GM19351 (cell line): Measurements from ENCODE around the gene ZNF407.
A peak's percentile ranks its signal among the peaks of the same experiment; 100 is the strongest.

Source experiments
- ATAC-seq: cut with Tn5 transposase; IDR thresholded peaks from one replicate; pipeline ENCODE4 v1.9.1; 2021; ENCODE audit warnings: mild to moderate bottlenecking, moderate library complexity; ENCODE audit not compliant: unreplicated experiment

Gene ZNF407

DNA sequence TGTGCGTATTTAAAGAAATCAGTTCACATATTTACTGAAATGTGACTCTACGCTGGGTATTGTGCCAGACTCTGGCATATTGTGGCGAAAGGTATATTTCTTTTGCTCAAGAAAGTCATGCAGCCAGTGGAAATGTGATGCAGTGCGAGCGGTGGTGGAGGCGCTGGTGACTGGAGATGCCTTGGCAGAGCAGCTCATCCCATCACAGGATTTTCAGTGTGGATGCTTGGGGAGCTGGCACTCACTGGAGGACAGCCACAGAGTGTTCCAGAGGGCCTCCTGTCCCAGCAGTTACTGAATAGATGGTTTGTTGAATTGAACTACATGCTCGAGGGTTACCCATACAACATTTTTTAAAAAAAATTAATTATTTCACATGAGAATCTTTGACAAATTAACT lies 117.6 kb downstream of the ZNF407 start:
- no peak for ATAC-seq

DNA sequence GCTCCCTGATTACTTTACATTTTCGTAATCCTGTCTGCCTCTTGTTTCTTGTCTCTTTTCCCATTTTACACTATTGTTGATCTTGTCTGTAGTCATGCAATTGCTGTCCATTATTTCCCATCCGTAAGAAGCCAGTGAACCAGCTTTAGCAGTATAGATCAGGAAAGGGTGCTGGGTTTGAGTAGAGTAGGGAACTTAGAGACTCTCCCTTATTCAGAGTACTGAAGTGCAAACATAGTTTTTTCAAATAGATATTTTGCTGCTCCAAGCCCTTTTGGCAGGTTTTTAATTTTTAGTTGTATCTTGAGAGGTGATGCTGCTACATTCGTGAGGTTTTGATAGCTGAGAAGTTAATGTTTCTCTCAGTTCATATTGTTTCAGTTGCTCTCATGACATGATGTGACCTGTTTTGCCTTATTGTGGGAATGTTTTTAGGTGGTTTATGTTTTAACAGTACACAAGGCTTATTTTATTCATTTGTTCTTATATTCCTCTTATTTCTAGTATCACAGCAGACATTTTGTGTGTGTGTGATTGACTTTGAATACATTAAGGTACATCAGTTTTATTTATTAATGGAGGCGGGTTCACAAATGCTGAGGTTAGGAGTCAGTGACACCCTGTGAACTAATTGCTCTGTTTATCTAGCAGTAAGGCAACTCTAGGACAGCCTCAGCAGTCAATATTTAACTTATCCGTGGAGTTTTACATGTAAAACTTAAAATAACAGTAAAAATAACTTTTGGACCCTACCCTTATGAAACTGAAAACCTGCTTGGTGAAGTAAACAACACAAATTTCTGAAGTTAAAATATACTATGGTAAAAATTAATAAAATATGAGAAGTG lies 118.4 kb downstream of the ZNF407 start:
- no peak for ATAC-seq

DNA sequence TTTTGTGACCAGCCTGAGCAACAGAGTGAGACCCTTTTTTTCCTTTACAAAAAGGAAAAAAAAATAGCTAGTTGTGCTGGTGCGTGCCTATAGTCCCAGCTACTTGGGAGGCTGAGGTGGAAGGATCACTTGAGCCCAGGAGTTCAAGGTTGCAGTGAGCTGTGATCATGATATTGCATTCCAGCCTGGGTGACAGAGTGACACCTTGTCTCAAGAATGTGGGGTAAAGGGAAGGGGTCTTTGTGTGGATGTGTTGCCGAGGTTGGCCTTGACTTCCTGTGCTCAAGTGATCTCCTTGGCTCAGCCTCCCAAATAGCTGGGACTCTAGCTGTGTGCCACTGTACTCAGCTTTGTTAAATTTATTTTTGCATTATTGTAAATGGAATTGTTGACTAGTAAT lies 120.6 kb downstream of the ZNF407 start:
- no peak for ATAC-seq

DNA sequence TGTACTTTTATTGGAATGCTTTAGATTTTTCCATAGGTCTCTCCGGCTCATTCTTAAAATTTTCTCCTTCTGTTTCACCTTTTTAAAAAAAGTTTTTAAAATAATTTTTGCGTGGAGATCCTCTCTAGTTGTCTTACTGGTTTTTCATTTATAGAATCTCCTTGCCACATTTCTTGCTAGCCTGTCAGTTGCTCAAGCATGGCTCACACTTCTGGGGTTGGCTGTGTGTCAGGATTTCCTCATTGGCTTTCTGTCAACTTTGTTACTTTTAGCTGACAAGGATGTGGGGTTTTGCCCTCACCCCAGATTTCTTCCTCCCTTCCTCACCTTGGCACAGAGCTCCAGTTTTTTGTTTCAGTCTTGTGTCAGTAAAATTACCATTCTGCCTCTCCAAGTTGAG lies 124.6 kb downstream of the ZNF407 start:
- no peak for ATAC-seq

DNA sequence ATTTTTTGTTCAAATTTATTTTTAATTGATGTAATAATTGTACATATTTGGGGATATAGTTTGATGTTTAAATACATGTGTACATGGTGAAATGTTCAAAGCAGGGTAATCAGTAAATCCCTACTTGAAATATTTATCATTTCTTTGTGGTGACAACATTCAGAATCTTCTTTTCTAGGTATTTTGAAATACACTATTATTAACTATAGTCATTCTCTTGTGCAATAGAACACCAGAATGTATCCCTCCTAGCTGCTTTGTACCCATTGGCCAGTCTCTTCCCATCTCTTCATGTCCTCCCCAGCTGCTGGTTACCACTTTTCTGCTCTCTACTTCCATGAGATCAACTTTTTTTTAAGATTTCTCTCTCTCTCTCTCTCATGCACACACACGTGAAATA lies 126.5 kb downstream of the ZNF407 start:
- no peak for ATAC-seq

DNA sequence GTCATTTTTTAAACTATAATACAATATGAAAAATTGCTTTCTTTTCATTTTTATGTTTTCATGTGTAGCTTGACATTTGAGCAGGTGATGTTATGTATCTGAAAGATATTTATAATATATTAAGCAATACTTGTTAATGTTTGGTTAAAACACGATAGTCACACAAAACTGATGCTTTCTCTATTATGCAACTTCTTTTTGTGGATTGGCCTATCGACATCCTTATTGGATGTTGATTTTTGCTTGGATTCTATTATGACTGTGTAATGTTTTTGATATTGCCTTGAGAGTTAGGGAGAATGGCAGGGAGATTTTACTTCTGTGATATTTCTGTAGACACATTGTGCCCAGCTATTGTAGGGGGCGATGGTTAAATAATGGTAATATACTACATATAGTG lies 128.0 kb downstream of the ZNF407 start:
- no peak for ATAC-seq

DNA sequence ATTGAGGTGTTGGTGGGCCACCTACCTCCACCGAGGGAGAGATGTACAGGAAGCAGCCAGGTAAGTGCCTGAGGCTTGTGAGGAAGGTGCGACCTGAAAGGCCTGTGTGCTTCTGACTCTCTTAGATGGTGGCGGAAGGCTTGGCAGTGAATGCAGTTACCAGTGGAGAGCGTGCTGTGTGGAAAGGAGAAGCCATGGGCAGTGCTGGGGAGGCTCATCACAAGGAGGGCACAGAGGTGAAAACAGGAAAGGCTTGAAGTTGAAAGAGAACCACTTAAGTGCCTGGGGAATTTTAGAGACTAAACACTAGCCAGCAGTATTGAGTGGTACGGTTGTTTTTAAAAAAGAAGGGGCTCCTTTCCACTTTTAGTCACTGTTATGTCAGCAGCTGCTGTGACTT lies 130.9 kb downstream of the ZNF407 start:
- no peak for ATAC-seq

DNA sequence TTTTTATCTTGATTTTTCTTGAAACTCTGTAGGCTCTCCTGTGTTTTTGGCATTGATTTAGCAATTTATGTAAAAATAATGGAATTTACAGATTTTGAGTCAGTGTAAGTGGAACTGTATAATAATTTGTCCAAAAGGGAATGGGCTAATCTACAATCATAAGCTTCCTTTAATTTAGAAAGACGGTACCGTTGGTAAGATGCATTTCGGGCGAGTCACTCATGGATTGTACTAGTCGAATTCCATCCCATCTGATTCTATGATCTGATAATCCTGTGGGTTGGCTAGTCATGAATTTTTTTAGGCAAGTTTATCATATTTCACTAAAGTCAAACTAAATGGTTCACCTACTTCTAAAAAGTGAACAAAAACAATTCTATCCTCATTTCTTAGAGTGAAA lies 133.4 kb downstream of the ZNF407 start:
- ATAC-seq: no peak

DNA sequence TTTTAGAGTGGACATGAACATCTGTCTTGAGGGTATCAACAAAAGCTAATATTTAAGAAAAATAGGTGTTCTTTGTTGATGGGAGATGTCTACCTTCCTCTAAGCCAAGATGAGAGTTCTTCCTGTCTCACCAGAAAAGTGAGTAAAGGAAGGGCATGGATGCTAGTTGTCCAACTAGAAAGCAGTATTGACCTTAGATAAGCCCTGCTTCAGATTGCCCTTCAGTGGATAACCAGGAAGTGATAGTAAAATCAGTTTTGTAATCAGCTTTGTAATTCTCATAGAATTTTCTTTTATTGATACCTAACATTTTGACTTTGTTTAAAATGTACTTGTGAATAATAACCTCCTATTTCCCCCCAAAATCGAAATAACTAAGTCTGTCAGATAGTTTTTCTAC lies 134.7 kb downstream of the ZNF407 start:
- ATAC-seq: no peak

DNA sequence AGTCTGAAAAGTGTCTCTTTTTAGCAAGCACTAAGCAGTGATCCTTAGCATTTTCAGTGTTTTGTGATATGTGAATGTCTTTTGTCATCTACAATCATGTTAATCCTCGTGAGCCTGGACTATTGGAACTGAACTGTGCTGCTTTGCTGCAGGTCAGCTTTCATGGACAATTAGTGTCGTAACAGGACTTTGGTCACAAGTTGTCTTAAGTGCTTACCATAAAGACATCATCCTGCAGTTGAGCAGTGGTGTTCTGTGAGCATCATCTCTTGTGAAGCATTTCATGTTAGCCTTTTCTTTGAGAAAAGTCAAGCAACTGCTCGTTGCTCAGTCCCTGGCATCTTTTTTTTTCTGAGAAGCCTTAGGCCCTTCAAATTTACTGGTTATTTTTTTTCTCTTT lies 135.9 kb downstream of the ZNF407 start:
- no peak for ATAC-seq

DNA sequence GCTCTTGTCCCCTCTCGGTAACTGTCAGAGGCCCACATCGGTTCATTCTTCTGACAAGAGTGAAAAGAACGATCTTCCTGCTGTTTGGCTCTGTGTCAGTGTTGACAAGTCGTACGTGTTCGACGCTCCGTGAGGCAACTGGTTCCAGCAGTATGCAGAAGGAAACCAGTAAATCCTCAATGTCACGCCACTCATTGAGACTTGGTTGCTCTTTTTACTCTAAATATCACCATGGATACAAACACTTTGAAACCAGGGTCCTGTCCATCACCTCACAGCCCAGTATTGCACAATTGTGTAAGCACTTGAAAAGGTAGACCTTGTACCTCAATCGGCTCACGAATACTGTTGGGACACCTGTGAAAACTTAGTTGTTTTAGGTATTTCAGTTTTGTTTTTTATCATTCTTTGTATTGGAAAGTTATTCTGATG lies 136.4 kb downstream of the ZNF407 start:
- no peak for ATAC-seq

DNA sequence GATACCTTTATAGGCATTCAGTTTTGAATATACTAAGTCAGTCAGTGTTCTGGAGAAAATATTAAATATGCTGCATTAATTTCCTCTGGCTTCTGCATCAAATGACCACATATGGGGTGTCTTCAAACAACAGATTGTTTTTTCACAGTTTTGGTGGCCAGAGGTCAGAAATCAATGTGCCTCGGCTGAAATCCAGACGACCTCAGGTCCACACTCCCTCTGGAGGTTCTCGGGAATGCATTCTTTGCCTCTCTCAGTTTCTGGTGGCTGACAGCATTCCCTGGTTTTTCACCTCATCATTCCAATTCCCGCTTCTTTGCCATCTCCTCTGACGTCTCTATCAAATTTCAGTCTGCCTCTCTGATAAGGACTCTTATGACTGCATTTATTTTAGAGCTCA lies 142.3 kb downstream of the ZNF407 start:
- ATAC-seq: no peak

DNA sequence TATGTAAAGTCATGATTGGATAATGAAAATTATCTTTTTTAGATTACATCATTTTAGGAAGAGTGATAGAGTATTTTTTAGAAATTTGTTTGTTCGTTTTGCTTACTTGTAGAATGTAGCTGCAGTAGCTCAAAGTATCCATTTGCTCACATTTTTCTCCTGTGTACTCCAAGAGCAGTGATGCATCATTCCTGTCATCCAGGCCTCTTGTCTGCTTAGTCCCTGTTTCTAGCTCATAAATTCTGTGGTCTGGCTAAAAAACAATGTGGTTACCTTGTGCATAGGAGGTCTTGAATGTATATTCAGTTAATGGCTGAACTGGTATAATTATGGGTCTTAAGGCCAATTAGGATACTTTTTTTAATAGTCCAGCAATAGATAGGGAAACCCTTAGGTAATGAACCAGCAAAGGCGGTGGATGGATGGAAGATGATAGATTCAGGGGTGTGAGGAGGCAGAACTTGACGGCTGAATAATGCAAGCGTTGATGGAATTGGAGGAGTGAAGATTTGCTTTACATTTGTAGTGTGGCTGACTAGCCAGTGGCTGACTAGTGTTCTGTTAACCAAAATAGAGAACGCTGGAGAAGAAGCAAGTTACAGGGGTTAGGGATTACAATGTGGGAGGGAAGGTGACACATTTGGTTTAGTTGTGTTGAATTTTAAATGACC lies 145.0 kb downstream of the ZNF407 start:
- ATAC-seq: no peak

DNA sequence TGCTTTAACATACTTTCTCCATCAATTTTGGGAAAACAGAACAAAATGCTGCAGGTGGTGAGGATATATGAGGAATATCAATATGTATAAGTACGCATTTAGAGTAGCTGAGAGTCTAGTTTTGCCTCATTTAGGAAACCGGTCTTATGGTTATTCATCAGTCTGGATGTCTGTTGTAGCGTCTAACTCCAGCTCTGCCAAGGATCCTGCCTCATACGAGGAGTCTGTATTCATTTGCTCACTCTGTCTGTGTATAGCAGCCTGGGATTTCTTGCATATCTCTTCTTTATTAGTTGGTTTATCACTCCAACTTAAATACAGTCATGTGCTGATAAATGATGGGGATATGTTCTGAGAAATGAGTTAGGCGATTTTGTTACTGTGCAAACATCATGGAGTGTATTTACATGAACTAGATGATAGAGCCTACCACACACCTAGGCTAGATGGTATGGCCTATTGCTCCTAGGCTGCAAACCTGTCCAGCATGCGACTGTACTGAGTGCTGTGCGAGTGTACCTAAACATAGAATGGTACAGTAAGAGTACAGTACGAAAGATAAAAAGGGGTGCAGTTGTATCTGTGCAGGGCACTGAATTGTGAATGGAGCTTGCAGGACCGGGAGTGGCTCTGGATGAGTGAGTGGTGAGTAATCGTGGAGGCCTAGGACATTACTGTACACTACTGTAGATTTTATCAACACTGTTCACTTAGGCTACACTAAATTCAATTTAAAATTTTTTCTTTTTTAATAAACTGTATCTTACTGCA lies 148.1 kb downstream of the ZNF407 start:
- ATAC-seq: no peak

DNA sequence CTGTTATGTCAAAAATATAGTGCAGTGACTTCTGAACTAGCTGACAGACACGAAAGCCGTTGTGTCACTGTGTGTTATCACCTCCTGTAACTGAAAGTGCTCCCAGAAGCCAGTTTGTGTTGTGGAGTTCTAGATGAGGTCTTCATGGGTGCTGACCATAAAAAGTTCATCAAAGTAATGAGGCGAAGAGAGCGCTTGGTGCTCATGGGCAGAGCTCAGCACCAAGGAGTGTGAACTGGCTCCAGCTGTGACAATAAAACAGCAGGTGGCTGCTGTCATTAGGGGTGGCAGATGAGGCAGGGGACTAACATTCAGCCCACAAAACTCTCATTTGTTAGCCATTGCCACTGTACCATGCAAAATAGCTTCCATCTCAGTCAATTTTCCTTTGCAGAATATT lies 151.1 kb downstream of the ZNF407 start:
- ATAC-seq: no peak

DNA sequence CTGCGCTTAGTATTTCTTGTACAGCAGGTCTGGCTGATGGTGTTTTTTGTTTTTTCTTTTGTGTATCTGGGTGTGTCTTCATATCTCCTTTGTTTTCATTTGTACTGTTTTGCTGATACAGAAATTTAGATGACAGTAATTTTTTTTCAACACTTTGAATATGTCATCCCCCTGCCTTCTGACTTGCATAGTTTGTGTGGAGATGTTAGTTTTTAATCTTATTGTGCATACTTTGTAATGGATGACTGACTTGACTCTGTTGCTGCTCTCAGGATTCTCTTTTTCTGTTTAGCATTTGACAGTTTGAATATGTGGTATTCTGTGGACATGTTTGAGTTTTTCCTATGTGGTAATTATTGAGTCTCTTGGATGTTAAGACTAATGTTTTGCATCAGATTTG lies 161.3 kb downstream of the ZNF407 start:
- ATAC-seq: no peak

DNA sequence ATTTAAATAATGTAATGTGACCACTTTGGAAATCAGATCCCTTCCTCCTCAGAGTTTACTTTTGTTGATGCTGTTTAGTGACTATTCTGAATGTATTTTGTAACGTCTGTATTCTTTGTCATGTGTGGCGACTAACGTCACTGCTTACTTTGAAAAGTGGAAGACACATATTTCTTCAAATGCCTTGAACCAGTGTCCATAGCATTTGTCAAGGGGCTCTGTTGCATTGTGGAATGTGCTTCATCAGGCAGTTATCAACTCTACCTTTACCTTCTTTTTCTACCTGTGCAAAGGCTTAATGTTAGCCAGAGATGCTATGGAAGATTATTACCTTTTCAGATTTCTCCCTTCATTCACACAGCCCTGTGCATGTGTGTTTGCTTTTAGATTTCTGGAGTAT lies 162.4 kb downstream of the ZNF407 start:
- no peak for ATAC-seq

DNA sequence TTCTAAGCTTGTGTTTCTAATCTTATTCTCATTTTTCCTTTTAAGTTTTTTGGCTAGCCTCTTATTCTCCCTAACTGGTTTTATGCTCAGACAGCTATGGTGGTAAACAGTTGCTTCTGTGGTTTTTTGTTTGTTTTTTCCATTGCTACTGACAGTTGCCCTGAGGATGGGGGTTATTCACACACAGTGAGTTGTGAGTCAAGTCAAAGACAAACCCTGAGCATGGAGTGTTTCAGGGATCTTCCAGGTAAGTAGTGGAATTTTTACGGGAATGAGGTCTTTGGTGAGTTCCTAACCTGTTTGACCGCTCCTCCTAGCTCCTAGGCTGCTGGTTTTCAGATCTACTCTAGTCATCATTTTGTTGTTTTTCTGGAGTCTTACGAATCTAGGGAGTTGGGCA lies 162.8 kb downstream of the ZNF407 start:
- no peak for ATAC-seq

DNA sequence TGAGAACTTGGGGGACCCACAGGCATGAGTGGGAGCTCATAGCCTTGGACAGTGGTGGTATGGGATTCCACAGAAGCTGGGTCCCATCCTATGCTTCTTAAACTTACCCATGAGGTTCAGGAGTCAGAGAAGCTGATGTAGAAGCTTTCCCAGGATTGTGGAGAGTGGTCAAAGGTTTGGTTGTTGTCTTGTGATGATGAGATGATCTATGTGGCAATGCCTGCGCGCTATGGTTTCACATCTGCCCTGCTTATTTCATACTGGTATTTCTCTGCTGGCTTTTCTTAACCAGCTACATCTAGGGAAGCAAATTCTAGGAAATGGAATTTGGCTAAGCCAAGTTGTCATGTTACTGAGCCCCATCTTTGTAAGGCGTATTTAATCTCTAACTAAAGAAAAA lies 168.6 kb downstream of the ZNF407 start:
- no peak for ATAC-seq

DNA sequence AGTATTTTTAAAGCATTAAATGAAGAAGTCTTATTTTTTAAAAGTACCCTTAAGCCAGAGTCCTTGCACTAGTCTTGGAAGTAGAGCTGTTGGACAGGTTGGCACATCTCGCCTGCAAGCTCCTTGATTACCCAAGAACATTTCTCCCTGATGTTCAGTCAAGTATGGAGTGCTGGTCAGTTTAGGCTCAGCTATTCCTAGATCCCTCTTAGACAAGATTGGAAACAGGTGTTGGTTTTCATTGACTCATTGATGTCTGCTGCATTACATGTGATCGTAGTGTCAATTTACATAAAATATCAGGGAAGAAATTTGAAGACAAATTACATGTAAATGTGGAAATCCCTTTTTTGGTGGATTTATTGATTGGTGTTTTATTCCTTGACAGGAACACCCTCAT lies 170.4 kb downstream of the ZNF407 start:
- ATAC-seq: no peak

DNA sequence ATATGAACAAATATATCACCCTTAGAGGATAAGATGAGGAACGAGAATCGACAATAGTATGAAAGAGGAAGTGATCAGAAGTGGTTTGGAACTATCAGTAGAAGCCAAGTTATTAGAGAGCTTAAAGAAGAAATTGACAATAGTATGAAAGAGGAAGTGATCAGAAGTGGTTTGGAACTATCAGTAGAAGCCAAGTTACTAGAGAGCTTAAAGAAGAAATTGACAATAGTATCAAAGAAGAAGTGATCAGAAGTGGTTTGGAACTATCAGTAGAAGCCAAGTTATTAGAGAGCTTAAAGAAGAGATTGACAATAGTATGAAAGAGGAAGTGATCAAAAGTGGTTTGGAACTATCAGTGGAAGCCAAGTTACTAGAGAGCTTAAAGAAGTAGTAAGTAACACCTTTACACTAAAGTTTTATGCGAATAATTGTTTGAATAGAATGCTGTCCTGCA lies 175.5 kb downstream of the ZNF407 start:
- peak; percentile 89 for ATAC-seq

DNA sequence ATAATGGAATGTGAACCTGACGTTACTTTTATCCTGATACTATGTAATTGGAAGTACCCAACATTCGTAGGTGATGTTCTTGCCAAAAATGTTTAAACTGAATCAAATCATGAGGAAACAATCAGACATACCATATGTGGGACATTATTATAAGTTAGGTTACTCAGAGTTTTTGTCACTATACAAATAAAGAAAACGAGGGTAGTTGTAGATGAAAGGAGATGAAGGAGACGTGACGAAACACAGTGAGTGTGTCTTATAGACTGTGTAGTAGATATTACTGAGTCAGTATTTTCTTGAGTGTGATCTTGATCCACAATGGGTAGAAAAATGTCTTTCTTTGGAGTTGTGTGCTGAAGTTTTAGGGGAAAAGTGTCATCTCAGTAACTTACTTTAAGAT lies 176.8 kb downstream of the ZNF407 start:
- ATAC-seq: no peak
